Ovary (tissue), 3 donors: ENCODE data around the gene DDX54.

Experiments
- CTCF ChIP-seq, 3 donors: fragments of 450-650 bp in 2 of 3; fragments of 200-600 bp in 1 of 3; IDR thresholded peaks; one replicate each; pipeline versions ENCODE4 v1.5.1 to v1.8.0; 2016 to 2022; ENCODE audit warnings: antibody characterized with exemption in 3 of 3, mild to moderate bottlenecking in 1 of 3
- EP300 ChIP-seq: sonication (generic); formaldehyde crosslinking; IDR thresholded peaks from one replicate; pipeline ENCODE4 v1.6.1; 2017; ENCODE audit warnings: antibody characterized with exemption
- POLR2A ChIP-seq: fragments of 450-650 bp; IDR thresholded peaks from one replicate; pipeline ENCODE4 v1.6.1; 2017; ENCODE audit warnings: antibody characterized with exemption, mild to moderate bottlenecking, moderate library complexity
- donor health status: DM: no; HTN: no; CAD: no.

GRCh38 chr12:113204804-113205203 is 19.5 kb upstream of the DDX54 start:
- no peak for TF ChIP-seq CTCF (IDR thresholded peaks at IDR 0.05)
- no peak for TF ChIP-seq EP300
- TF ChIP-seq POLR2A: no peak
